ENCODE results near the gene ZDHHC4.

DNA sequence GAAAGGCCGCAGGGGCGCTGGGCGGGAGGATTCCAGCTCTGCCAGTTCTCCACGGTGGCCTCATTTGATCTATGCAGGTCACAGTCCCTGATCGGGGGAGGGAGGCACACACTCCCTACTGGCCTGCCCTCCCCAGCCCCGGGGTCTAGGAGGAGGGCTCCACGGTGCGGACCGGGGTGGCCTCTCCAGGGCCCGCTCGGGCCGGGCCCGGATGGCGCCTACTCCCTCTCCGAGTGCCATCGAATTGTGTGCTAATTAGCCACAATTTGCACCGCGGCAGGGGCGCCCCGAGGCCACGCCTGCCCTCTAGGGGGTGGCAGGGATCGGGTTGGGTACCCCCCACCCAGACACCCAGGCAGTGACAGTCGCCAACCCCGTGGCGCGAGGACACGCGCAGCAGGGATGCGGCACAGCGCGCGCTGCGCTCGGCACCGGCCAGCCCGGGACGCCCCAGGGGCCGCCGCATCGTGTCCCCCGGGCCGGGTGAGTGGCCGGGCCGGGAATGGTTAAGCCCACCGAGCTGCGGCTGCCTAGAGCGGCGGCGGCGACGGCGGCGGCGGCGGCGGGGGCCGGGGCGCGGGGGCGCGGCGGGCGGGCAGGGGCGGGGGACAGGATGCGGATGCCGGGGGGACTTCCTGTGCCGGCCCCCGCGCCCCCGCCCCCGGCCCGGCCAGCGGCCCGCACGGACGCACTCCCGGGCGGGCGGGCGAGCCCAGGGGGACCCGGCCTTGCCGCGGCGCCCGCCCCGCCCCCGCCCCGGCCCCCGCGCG, 37.9 kb downstream of the ZDHHC4 start, which contains the start of gene ZNF853:
- TF ChIP-seq EZH2 (IDR thresholded peaks at IDR 0.05) (no peak), POLR2AphosphoS5 (IDR thresholded peaks at IDR 0.05; ENCODE audit: borderline replicate concordance, low read depth, low read length) (no peak), FOXP2 (optimal IDR thresholded peaks at IDR 0.05; ENCODE audit: control extremely low read depth, extremely low read length, insufficient read depth) (no peak)

Data from SK-N-MC (cell line).